Trophoblast cell (in vitro differentiated cells and primary cell): Measurements from ENCODE around the gene ANXA10.

Experiments
- DNase-seq, 2 donors: peaks; one replicate each; pipeline ENCODE4 v3.0.0-alpha.2; 2016
- H2AFZ ChIP-seq: 2 replicates; pipeline ENCODE4 v1.6.1; 2013; ENCODE audit warnings: low read length, moderate library complexity, mild to moderate bottlenecking; ENCODE audit not compliant: insufficient read depth, poor library complexity
- H2AK5ac ChIP-seq: 2 replicates; pipeline ENCODE4 v1.6.1; 2013; ENCODE audit warnings: mild to moderate bottlenecking, low read length
- H2BK120ac ChIP-seq: 2 replicates; pipeline ENCODE4 v1.6.1; 2013; ENCODE audit warnings: low read length, mild to moderate bottlenecking, moderate library complexity; ENCODE audit not compliant: insufficient read depth, poor library complexity
- H2BK12ac ChIP-seq: 2 replicates; pipeline ENCODE4 v1.6.1; 2013; ENCODE audit warnings: mild to moderate bottlenecking, low read length, moderate library complexity
- H2BK5ac ChIP-seq: 2 replicates; pipeline ENCODE4 v1.6.1; 2013; ENCODE audit warnings: low read length, low read depth, moderate library complexity, mild to moderate bottlenecking; ENCODE audit not compliant: poor library complexity
- H3K14ac ChIP-seq: 2 replicates; pipeline ENCODE4 v1.6.1; 2013; ENCODE audit warnings: mild to moderate bottlenecking, low read length
- H3K18ac ChIP-seq: 2 replicates; pipeline ENCODE4 v1.6.1; 2013; ENCODE audit warnings: mild to moderate bottlenecking, low read length
- H3K23ac ChIP-seq: 2 replicates; pipeline ENCODE4 v1.6.1; 2013; ENCODE audit warnings: low read length
- H3K27ac ChIP-seq: 2 replicates; pipeline ENCODE4 v1.5.1; 2013; ENCODE audit warnings: low read depth, mild to moderate bottlenecking, inconsistent platforms, low read length, moderate library complexity
- H3K27me3 ChIP-seq: 2 replicates; pipeline ENCODE4 v1.6.1; 2013; ENCODE audit warnings: inconsistent platforms, mild to moderate bottlenecking, low read length, moderate library complexity; ENCODE audit not compliant: insufficient read depth
- H3K36me3 ChIP-seq, 2 experiments: 1 replicate in 1 of 2; 2 replicates in 1 of 2; pipeline ENCODE4 v1.6.1; 2013; ENCODE audit warnings: low read length in 2 of 2, mild to moderate bottlenecking in 2 of 2, moderate library complexity in 1 of 2; ENCODE audit not compliant: insufficient read depth in 2 of 2, control insufficient read depth in 1 of 2
- H3K4ac ChIP-seq: 2 replicates; pipeline ENCODE4 v1.6.1; 2013; ENCODE audit warnings: low read depth, mild to moderate bottlenecking, low read length, moderate library complexity
- H3K4me1 ChIP-seq, 2 experiments: 1 replicate in 1 of 2; 2 replicates in 1 of 2; pipeline ENCODE4 v1.6.1; 2013; ENCODE audit warnings: low read length in 2 of 2, mild to moderate bottlenecking in 2 of 2, moderate library complexity in 1 of 2; ENCODE audit not compliant: insufficient read depth in 2 of 2, control insufficient read depth in 1 of 2
- H3K4me2 ChIP-seq: 2 replicates; pipeline ENCODE4 v1.6.1; 2013; ENCODE audit warnings: inconsistent platforms, mild to moderate bottlenecking, low read length, moderate library complexity
- H3K4me3 ChIP-seq: 2 replicates; pipeline ENCODE4 v1.5.1; 2013; ENCODE audit warnings: mild to moderate bottlenecking, low read depth, low read length, inconsistent platforms
- H3K79me1 ChIP-seq: one replicate; pipeline ENCODE4 v1.6.1; 2013; ENCODE audit warnings: low read length
- H3K79me2 ChIP-seq: 2 replicates; pipeline ENCODE4 v1.6.1; 2013; ENCODE audit warnings: low read length, mild to moderate bottlenecking; ENCODE audit not compliant: control insufficient read depth, insufficient read depth, poor library complexity
- H3K9ac ChIP-seq: 2 replicates; pipeline ENCODE4 v1.6.1; 2013; ENCODE audit warnings: mild to moderate bottlenecking, low read length
- H3K9me3 ChIP-seq: 2 replicates; pipeline ENCODE4 v1.6.1; 2013; ENCODE audit warnings: low read depth, mild to moderate bottlenecking, control low read depth, inconsistent platforms, low read length; ENCODE audit not compliant: insufficient read depth
- H4K12ac ChIP-seq: 2 replicates; pipeline ENCODE4 v1.6.1; 2013; ENCODE audit warnings: low read depth, mild to moderate bottlenecking, low read length, moderate library complexity
- H4K8ac ChIP-seq: 2 replicates; pipeline ENCODE4 v1.6.1; 2013; ENCODE audit warnings: low read depth, mild to moderate bottlenecking, low read length, moderate library complexity
- H4K91ac ChIP-seq: one replicate; pipeline ENCODE4 v1.6.1; 2013; ENCODE audit warnings: low read depth, mild to moderate bottlenecking, low read length, moderate library complexity
- WGBS: extraction: QIAGEN DNeasy Blood & Tissue Kit; methylation state at CpG from one replicate; pipeline ENCODE4 v1.1.7; 2013; ENCODE audit warnings: missing lambda C conversion rate; ENCODE audit not compliant: insufficient read length, insufficient coverage; ENCODE audit errors: extremely low coverage; 5-methylcytosine and 5-hydroxymethylcytosine counted together

ANXA10 gene

GRCh38 chr4:168057412-168057811 is 34.9 kb upstream of the ANXA10 start:
- H3K4ac ChIP-seq = no peak overlapping the region
- WGBS = no CpG with 5 or more reads among the region's 3 CpGs
- no peak overlapping the region for H4K12ac ChIP-seq
- H3K23ac ChIP-seq = no peak overlapping the region
- no peak overlapping the region for H3K4me3 ChIP-seq
- no peak overlapping the region for H2AFZ ChIP-seq
- H2BK12ac ChIP-seq = no peak overlapping the region
- H3K79me2 ChIP-seq = no peaks in the 10 kb centered on the region
- H3K4me2 ChIP-seq = no peak overlapping the region
- H4K91ac ChIP-seq = no peak overlapping the region
- H3K4me1 ChIP-seq = no peaks in the 10 kb centered on the region
- H4K8ac ChIP-seq = no peak overlapping the region
- no peak for DNase-seq
- no peak overlapping the region for H3K18ac ChIP-seq
- H3K27ac ChIP-seq = no peak overlapping the region
- H3K9ac ChIP-seq = no peak overlapping the region
- no peak overlapping the region for H2AK5ac ChIP-seq
- no peak overlapping the region for H2BK5ac ChIP-seq
- no peaks in the 10 kb centered on the region for H3K27me3 ChIP-seq
- H3K79me1 ChIP-seq = no peaks in the 10 kb centered on the region
- H3K36me3 ChIP-seq = no peaks in the 10 kb centered on the region
- H2BK120ac ChIP-seq = no peak overlapping the region
- no peak overlapping the region for H3K14ac ChIP-seq
- H3K9me3 ChIP-seq = no peaks in the 10 kb centered on the region

DNA sequence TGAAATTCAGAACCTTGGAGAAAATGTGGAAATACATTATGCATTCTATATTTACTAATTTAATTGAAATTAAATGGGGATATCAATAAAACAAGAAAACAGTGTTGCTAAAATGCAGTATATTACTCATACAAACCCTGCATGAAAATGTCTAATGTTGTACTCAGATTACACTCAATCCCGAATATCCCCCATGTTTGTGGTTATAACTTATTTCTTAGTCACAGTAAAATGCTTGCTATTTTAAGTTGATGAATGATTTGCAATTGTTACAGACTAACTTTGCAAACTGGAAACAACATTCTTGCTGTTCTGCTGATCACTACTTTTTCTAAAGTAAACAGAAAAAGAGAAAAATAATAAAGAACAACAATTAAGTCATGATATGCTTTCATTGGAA is 33.1 kb upstream of the ANXA10 start:
- WGBS = no CpG with 5 or more reads among the region's 1 CpG
- Histone ChIP-seq H2BK12ac (no peak overlapping the region), H3K79me1 (no peaks in the 10 kb centered on the region), H2BK120ac (no peak overlapping the region), H3K36me3 (no peaks in the 10 kb centered on the region), H3K4me2 (no peak overlapping the region), H3K4me3 (no peak overlapping the region), H3K27ac (no peak overlapping the region), H2AFZ (no peak overlapping the region), H3K4ac (no peak overlapping the region), H3K27me3 (no peaks in the 10 kb centered on the region), H3K14ac (no peak overlapping the region), H4K12ac (no peak overlapping the region), H3K4me1 (no peaks in the 10 kb centered on the region), H2BK5ac (no peak overlapping the region), H4K8ac (no peak overlapping the region), H3K79me2 (no peaks in the 10 kb centered on the region), H3K23ac (no peak overlapping the region), H2AK5ac (no peak overlapping the region), H4K91ac (no peak overlapping the region), H3K9ac (no peak overlapping the region), H3K9me3 (no peaks in the 10 kb centered on the region), H3K18ac (no peak overlapping the region)
- DNase-seq = no peak

DNA sequence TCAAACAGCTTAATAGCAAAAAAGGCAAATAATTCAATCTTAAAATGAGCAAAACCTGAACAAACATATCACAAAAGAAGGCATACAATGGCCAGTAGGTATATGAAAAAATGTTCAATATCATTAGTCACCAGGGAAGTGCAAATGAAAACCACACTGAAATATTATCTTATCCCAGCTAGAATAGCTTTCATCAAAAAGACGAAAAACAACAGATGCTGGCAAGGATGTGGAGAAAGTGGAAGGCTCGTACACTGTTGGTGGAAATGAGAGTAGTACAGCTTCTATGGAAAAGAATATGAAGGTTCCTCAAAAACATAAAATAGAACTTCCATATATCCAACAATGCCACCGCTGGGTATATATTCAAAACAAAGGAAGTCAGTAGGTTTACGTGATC is 29.3 kb upstream of the ANXA10 start:
- DNase-seq = no peak
- Histone ChIP-seq H3K36me3 (no peaks in the 10 kb centered on the region), H3K23ac (no peak overlapping the region), H2BK120ac (no peak overlapping the region), H3K4me2 (no peak overlapping the region), H3K9me3 (no peaks in the 10 kb centered on the region), H3K4me3 (no peak overlapping the region), H4K12ac (no peak overlapping the region), H3K27me3 (no peaks in the 10 kb centered on the region), H3K27ac (no peak overlapping the region), H3K9ac (no peak overlapping the region), H3K14ac (no peak overlapping the region), H2BK12ac (no peak overlapping the region), H3K4ac (no peak overlapping the region), H2AK5ac (no peak overlapping the region), H2AFZ (no peak overlapping the region), H4K8ac (no peak overlapping the region), H3K4me1 (no peaks in the 10 kb centered on the region), H3K79me1 (no peaks in the 10 kb centered on the region), H3K79me2 (no peaks in the 10 kb centered on the region), H3K18ac (no peak overlapping the region), H2BK5ac (no peak overlapping the region), H4K91ac (no peak overlapping the region)
- WGBS = no CpG with 5 or more reads among the region's 4 CpGs

DNA sequence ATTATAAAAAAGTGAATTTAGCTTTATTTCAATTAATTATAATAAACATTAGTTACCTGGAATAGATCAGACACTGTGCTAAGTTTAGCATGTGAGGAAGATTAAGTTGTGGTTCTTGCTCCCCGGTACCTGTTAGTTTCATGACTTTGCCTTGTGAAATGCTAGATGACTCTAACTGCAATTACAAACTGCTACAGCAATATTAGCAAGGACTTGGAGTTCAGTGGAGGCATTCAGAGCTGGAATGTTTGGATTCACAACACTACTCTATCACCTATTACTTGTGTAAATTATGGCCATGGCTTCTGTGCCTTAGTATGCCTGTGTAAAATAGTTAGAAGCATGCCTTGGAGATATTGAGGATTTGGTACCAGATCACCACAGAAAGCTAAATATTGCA is 21.4 kb upstream of the ANXA10 start:
- Histone ChIP-seq H3K9ac (no peak overlapping the region), H3K4me1 (no peaks in the 10 kb centered on the region), H3K4ac (no peak overlapping the region), H2BK12ac (no peak overlapping the region), H3K36me3 (no peaks in the 10 kb centered on the region), H3K79me1 (no peaks in the 10 kb centered on the region), H4K8ac (no peak overlapping the region), H3K27me3 (no peaks in the 10 kb centered on the region), H3K14ac (no peak overlapping the region), H2AFZ (no peak overlapping the region), H3K79me2 (no peaks in the 10 kb centered on the region), H3K4me3 (no peak overlapping the region), H4K91ac (no peak overlapping the region), H3K4me2 (no peak overlapping the region), H2AK5ac (no peak overlapping the region), H2BK5ac (no peak overlapping the region), H3K18ac (no peak overlapping the region), H4K12ac (no peak overlapping the region), H2BK120ac (no peak overlapping the region), H3K27ac (no peak overlapping the region), H3K9me3 (no peaks in the 10 kb centered on the region), H3K23ac (no peak overlapping the region)
- no CpG with 5 or more reads among the region's 1 CpG for WGBS
- DNase-seq = no peak
